ENCODE data around the gene ASIC4.
A peak's percentile ranks its signal among the peaks of the same experiment; 100 is the strongest.

The ASIC4 gene

DNA sequence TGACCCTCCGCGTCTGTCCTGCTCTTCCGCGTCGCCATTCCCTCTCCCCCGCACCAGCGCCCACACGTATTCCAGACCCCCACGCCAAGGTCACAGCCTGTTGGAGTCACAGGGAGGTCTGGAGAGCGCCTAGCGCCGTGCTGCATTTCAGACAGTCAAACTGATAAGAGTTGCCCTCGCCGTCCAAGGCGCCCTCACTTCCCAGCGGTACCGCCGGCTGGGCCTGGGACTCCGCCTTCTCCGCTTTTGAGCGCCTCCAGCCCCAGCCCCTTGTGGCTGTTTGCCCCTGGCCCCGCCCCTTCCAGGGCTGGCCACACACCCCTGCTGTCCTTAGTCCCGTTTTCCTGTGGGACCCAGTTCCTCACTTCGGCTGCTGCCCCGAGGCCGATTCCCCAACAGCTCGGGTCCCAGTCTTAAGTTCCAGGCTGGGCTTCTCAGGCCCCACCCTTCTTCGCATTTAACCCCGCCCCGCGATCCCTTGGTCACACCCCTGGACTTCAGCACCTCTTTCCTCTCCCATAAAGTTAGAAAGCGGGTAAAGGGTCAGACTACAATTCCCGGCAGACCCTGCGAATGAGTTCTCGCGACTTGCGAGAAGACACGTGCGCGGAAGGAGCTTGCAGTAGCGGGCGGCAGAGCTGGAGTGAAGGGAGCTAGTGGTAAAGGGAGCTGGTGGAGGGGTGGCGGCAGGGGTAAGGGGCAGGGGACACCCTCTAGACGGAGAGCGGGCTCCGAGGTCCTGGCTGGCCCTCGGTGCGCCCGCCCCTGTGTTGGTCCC, 15.8 kb upstream of the ASIC4 start, which contains the start of gene GMPPA:
GMPPA (plus strand) TSS at position 612 of the 778 bp plus-strand sequence. CDS start 1,085 bp downstream, outside the sequence.
- peak; percentile 95 for DNase-seq

DNA sequence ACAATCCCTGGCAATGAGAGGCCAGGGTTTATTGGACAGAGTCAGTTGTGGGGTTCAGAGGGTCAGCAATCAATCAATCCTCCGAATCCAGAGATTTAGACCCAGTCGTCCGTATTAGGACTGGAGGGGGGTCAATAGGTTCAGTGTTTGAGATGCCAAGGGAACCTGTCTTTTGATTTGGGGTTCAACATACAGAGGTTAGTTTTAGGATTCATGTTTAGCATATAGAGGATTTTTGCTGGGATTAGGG, 15.3 kb upstream of the ASIC4 start:
- no peak for DNase-seq

DNA sequence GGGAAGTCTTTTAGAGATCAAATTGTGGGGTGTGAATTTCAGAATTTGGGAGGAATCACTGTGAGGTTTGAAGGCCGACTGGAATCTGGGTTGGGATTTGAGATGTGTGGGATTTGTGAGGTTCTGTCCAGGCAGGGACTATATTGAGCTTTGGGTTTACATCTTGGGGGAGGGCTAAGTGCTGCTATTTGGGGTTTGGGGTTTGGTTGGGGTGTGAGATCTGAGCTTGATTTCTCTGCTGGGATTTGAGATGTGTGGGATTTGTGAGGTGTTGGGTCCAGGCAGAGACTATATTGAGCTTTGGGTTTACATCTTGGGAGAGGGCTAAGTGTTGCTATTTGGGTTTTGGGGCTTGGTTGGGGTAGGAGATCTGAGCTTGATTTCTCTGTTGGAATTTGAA, 14.7 kb upstream of the ASIC4 start:
- DNase-seq, result no peak

DNA sequence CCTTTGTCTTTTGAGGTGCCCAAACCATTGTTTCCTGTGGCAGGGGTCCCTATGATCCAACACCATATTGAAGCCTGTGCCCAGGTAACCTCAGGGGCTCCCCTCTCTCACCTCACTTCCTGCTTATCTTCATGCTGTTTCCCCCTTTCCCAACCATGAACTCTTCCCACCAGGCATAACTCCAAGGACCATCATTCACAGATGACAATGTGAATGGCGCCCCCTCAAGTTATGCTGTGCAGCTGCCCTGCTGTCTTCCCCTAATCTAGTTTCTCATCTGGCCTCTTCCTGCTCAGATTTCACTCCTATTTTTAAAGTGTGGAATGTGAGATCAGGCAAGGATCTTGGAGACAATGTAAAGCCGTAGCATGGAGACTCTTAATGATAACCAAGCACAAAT, 14.1 kb upstream of the ASIC4 start:
- no peak for DNase-seq

DNA sequence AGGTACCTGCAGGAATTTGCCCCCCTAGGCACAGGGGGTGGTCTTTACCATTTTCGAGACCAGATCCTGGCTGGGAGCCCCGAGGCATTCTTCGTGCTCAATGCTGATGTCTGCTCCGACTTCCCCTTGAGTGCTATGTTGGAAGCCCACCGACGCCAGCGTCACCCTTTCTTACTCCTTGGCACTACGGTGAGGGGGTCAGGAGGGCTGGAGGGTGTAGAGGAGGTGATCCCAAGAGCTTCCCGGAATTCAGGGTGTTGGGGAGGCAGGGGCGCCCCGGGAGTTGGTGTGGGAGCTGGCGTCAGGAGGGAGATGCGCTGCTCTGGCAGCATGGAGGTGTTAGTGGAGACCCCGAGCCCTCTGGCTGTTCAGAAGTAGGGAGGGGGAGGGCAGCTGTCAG, 12.4 kb upstream of the ASIC4 start:
- DNase-seq, result no peak

DNA sequence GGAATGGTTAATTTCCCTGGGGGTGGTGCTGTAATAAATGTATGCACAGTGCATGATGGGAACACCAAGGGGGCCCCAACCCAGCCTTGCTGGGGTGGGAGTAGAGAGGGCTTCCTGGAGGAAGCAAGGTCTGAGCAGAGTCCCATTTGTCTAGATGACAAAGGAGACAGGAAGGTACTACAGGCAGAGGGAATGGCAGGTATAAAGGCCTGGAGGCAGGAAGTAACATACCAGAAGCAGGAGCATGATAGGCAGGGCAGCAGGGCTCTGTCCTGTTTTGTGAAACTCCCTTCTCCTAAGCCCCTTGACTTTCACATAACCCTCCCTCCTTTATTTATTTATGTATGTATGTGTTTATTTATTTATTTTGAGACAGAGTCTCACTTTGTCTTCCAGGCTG, 11.7 kb upstream of the ASIC4 start:
- DNase-seq, result no peak

DNA sequence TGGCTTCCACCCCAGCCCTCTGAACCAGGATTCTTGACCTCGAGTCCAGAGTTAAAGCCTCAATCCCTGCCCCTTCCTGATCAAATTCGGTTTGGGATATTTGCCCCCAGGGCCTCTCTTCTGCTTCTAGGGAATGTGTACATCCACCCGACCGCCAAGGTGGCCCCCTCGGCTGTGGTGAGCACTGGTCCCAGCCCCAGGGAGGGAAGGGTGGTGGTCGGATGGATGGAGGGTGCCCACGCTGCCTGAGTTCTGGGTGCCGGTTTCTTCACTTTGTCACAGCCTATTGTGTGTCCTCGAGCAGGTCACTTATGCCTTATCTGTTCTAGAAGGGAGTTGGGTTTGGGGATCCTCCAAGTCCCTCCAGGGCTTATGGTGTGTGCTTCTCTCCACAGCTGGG, 8.7 kb upstream of the ASIC4 start:
- DNase-seq, result no peak

DNA sequence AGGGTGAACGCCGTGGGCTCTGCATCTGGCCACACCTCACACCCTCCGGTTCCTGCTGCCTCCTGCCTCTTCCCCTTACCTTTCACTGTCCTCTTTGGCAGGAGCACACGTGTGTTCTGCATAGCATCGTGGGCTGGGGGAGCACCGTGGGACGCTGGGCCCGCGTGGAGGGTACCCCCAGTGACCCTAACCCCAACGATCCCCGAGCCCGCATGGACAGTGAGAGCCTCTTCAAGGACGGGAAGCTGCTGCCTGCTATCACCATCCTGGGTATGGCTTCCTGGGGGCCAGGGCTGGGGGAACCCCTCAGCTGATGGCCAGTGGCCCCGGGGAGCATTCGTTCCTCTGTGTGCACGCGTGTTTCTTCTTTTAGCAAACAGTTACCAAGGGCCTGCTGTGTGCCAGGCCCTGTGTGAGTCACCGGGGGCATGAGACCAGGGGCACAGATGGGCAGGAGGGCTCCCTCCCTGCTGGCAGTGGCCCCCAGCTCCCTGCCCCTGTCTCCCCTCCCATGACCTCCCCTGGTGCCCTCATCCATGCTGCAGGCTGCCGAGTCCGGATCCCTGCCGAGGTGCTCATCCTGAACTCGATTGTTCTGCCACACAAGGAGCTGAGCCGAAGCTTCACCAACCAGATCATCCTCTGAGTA, 8.0 kb upstream of the ASIC4 start:
- no peak for DNase-seq

DNA sequence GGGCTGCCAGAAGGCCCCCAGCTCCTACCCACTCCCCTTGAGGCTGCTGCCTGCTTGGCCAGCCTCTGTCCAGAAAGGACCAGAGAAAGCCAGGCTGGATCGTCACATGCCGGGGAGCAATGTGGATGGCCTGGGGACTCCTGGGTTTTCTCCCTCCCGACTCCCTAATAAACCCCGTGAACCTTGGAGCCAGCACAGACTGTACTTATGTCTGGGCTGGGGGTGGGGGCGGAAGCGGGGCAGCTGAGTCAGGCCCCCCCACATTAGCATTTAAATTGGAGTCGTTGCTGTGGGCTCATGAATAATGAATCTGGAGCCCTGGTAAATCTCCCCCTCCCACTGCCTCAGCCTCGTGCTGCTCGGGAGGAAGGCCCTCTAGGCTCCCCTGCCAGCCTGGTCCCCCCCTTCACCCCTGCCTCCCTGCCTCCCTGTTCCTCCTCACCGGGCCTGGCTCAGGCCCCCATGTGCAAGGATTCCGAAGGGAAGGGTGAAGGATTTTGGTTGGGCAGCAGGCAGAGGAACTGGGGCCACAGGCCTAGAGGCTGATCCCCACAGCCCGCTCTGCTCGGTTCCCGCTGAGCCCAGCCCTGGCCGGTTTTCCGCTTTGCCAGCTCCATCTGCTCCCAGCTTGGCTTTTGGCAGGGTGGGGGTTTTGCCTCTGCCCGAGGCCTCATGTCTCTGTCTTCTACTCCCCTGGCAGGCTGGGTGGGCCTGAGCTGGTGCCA, 7.3 kb upstream of the ASIC4 start:
- no peak for DNase-seq

DNA sequence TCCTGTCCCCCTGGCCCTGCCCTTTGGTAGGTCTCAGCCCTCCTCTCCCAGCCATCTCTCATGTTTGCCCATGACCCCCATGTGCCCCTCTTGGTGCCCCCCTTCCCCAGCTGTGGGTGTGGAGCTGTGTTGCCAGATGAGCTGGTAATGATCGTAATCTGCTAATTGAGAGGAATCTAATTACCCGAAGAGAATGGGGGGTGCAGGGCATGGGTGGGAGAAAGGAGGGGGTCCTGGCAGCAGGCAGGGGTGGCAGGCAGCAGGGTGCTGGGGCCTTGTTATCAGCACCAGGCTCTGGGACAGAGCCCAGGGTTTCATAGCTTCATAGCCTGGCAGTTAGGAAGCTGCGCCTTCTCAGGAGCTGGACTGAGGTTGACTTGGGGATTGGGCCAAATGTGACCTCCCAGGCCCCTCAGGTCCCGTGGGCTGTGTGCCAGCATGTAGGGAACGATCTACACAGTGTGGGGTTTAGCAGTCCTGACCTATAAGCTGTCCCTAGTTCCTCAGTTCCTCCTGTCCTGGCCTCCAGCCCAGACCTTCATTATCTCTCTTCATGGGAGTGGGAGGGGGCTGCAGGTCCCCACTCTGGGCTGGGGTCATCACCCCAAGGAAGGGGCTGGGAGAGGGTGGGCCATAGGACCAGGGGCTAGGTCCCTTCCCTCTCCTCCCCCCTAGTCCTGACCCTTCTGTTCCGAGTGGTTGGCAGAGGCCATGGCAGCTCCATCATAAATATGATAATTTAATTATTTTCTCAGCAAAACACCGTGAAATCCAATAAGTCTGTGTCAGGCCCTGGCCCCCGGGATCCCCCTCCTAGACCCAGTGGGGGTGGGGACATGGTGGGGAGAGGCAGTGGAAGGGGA, 6.5 kb upstream of the ASIC4 start:
- no peak for DNase-seq

DNA sequence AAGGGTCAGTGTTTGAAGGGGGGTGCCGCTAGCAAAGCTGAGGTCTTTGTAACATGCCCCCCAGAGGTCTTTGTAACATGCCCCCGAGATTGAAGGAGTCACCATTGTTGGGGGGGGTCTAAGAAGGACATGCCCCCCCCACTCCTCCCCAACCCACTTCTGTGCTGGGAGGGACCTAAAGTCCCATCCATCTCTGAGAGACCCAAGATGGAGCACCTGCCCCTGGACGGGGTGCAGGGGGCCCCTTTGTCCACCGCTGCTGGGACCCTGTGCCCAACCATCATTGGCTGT, 5.9 kb upstream of the ASIC4 start:
- no peak for DNase-seq

DNA sequence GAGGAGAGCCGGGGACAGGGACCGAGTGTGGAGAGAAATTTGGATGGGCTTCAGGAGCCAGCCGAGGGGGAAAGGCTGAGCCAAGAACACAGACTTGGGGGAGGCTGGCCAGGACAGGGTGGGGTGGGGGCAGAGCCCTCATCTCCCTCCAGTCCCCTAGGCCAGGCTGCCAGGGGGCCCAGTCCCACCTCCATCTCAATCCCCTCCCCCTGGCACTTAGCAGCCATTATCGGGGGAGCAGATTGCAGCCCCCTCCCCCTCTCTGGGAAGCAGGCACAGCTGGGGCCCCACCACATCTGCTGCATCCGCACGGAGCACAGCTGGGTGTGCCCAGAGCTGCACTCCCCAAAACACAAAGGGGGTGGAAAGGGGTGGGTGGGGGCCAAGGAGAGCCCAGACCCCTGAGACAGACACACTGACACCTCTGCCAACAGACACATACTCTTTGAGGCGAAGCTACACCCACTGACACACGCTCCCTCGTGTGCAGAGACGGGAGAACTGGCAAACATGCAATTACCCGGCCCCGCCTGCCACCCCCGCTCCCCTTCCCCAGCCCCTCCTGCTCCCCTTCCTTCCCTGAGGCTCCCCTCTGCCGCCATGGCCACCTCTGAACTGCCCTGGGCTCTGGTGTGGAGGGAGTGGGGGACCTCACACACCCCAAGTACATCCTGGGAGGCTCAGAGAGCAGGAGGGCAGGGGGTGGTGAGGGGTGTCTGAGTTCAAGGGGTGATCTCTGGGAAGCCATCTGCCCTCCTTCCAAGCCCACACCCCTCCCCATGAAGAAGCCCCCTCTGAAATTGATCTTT, 5.1 kb upstream of the ASIC4 start:
- no peak for DNase-seq

DNA sequence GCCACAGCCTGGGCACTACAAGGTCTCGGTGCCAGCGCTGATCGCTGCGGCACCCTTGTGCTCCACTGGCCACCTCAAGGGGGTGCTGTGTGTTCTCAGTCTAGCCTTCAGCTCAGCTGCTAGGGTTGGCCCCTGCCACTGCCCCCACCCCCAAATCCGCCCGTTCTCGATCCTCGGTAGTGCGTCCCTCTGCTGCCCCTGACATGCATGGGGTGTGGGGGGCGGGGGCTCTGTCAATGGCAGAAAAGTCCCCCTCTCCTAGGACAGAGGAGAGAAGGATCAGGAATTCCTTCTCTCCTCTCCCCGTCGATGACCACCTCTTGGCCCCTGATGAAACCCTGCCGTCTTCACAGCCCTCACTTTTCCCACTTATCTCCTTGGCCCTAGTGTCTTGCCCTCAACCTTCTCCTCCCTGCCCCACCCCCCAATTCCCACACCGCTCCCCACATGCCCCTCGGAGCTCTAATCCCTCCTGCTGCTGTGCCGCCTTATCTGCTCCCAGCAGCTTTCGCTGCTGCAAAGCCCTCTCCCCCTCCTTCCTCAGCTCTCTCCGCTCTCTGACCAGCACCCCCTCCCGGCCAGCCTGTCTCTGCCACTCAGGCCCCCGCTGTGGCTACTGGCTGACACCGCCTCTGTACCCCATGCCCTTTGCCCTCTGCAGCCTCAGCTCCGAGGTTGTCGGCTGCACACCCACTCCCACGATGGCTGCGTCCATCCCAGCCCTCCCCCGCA, 4.3 kb upstream of the ASIC4 start:
- DNase-seq, result peak; percentile 12

DNA sequence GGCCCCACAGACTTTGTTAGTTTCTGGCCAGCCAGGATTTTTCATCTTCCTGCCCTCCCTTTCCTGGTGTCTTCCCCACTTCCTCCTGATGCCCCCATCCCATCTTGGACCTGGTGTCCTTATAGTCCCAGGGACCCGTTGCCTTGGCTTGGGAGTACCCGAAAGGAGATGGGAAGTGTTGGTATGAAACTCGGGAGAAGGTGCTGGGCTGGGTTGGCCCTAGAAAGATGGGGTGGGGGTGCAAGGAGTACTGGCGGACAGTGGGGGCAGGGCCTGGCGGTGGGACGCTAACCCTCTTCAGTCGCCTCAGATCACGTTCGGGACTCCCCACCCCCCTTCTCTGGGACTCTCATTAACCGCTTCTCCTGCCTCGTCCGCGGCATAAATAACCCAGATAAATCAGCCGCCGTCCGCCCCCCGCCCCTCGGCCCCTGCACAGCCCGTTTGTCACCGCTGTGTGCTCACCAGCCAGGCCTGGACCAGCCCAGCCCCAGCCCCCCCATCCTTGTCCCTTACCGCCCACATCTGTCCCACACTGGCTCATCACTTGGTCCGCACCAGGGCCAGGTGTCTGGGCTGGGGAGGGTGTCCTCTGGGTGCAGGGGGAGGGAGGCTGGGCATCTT, 3.7 kb upstream of the ASIC4 start:
- DNase-seq, result no peak

DNA sequence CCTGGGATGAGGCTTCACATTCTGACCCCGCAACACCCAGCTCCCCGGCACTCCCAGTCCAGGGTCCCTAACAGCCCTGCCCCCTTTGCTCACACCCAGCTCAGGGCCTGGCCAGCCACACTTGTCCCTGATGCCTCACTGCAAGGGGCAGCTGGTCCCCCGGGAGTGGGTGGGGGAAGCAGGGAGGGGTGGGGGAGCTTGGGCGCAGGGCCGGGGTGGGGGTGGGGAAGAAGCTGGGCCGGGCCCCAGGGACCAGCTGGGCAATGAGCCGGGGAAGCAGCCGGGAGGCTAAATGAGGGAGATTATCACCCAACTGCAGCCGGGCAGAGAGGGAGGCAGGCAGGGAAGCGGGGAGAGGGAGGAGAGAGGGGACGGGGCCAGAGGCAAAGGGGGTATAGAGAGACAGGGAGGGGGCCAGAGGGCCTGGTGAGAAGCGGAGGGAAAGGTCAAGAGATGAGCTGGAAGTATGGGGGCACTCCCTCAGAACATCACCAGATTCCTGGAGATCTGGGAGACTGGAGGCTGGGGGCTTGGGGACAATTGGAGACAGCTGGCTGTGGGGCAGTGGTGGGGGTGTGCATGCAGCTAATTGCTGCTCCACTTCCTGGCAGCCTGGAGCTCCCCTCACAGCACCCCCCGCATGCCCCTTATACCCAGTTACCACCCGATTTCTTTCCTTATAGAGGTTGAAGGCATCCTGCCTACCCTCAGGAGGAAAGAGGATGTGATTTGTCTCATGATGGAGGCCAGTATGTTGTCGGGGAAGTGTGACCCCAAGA, 2.5 kb upstream of the ASIC4 start:
- DNase-seq, result no peak

DNA sequence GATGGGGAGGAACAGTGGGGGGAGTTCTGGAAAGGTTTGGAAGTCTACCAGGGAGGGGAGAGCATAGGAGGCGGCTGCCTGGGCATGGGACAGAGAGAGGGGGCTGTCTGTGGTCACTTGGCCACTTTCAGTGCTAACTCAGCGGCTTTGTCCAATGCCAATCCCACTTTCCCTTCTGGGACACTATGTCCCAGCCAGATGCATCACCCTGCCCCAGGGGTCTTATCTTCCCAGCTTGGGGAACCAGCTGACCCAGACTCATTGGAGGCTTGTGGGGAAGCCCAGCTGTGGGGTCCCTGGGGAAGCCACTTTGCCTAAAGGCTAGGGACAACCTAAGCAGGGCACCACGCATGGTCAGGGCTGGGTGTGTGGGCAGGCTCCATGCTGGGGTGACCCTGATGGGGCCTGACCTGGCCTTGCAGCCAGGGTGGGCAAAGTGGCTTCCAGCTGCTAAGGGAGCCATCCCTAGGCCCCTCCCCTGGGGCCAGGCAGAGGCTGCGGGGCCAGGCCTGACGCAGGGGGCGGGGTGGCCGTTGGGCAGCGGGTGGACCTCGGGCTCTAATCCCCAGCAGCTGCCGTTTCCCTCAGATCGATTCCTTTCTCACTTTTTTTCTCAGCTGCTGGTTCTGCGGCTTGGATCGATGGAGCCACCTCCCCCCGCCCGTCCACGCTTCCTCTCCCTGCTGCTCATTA, 1.6 kb upstream of the ASIC4 start:
- DNase-seq, result no peak

DNA sequence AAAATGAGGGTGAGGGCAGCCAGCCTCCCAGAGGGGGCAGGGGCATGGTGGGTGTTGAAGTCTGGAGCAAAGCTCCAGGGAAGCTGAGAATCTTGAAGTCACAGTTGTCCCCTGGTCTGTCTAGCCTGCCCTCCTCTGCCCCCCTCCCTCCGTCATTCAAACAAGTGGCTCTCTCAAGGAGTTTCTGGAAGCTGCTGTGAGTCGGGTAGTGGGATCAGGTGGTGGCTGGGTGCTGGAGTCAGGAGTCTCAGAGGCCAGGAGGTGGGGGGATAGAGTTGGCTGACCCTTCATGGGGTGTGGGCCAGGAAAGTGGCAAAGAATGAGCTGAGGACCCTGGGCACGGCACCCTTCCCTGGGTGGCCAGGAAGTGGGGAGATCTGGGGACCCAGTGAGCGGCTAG, 495 bp upstream of the ASIC4 start:
- no peak for DNase-seq

DNA sequence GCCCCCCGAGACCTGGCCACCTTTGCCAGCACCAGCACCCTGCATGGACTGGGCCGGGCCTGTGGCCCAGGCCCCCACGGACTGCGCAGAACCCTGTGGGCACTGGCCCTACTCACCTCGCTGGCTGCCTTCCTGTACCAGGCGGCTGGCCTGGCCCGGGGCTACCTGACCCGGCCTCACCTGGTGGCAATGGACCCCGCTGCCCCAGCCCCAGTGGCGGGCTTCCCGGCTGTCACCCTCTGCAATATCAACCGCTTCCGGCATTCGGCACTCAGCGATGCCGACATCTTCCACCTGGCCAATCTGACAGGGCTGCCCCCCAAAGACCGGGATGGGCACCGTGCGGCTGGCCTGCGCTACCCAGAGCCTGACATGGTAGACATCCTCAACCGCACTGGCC, 554 bp downstream of the ASIC4 start:
- DNase-seq, result no peak

DNA sequence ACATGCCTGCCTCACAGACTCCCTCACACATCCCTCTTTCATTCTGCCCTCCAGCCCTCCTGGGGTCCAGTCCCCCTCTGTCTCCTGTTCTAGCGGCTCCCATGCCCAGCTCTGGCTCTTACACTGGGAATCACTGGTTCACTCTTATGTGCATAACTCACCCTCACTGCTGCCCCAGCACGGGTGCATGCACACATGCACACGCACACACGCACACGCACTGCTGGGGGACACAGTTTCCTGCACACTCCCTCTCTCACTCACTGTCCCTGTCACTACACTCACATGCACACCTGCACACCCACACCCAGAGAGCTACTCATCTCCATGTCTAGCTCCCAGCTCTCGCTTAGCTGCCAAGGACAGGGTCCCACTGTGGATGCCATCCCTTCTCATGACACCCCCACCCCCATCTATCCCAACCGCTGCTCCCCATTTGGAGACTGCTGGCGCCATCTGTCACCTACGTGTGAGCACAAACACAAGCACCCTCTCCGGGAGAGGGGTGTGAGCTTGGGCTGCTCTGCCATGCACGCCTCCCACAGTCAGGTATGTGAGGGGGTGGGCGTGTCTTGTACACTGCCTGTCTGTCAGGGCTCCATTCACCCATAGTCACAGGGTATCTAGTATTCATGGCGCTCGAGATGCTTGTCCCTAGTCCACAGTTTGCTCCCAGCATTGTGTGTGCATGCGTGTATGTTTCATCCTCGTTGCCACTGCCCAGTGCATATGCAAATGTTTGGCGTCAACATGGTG, 1.8 kb downstream of the ASIC4 start:
- no peak for DNase-seq
